HUDEP-2 (cell line): ENCODE measurements around the gene PHACTR3.

Experiments
- DNase-seq, 76 experiments: peaks; one replicate each; lab custom pipeline; 2025; ENCODE audit not compliant: unreplicated experiment in 76 of 76; lab: John Stamatoyannopoulos, UW

Gene PHACTR3

DNA sequence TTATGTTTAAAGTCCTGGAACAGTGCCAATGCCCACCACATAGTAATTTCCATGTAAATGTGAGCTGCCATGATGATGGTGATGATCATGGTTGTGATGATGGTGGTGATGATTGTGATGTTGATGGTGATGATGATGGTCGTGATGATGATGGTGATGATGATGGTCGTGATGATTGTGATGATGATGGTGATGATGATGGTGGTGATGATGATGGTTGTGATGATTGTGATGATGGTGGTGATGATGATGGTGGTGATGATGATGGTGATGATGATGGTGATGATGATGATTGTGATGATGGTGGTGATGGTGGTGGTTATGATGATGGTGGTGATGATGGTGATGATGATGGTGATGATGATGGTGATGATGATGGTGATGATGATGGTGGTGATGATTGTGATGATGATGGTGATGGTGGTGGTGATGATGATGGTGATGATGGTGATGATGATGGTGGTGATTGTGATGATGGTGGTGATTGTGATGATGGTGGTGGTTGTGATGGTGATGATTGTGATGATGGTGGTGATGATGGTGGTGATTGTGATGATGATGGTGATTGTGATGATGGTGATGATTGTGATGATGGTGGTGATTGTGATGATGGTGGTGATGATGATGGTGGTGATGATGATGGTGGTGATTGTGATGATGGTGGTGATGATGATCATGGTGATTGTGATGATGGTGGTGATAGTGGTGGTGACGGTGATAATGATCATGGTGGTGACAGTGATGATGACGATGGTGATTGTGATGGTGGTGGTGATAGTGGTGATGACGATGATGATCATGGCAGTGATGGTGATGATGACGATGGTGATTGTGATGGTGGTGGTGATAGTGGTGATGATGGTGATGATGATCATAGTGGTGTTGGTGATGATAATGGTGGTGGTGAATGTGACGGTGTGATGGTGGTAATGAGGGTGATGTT, 82.3 kb downstream of the PHACTR3 start:
- DNase-seq: no peak

DNA sequence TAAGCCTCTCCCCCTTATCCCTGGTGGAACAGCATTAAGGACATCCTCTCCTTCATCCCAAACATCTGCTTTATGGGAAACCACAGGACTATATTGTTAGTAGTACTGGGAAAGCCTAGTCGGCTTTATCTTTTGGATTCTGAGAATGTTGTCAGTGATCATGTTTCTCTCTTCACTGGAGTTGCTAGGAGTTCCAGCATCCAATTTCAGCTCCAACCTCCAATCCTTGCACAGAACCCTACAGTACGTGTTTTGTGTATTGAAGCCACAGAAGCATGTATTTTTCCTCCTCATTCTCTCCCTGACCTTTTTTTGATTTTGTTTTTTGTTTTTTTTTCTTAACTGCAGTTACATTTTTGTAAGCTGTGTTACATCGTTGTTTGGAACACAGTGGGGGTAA, 84.0 kb downstream of the PHACTR3 start:
- no peak for DNase-seq

DNA sequence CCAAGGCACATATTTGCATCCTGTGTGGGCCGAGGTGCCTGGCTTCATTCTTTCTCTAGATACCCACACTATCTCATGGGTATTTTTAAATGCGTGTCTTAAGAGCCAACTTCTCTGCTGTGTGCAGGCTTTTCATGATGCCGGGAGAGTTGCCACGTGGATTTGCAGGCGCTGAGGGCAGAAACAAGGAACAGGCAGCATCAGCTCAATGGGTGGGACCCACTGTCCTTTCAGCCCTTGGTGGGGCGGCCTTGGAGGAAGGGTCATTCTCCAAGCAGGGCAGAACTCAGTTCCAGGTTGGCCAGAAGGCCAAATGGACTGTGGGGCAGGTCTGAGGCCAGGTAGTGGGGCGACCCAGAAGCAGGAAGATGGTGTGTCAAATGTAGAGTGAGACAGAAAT, 84.7 kb downstream of the PHACTR3 start:
- DNase-seq: no peak

DNA sequence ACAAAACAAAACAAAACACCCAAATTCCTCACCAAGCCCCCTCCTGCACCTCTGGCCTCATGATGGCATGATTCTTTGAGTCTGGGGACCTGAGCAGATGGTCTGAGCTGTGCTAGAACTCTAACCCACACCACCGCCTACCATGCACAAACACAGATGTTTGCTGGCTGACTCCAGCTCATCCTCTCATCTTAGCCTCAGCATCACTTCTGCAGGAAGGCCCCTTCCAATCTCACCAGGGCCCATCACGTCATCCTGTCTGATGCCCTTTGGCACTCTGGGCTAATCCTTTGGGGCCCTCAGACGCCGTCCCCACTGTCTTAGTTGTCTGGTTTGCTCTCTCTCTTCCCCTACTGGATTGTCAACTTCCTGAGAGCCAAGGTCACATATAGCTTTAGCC, 85.8 kb downstream of the PHACTR3 start:
- no peak for DNase-seq

GRCh38 chr20:59690976-59691375, 86.6 kb downstream of the PHACTR3 start:
- no peak for DNase-seq

GRCh38 chr20:59692139-59692538, 87.8 kb downstream of the PHACTR3 start:
- no peak for DNase-seq

- no peak for DNase-seq
These were observed 89.2 kb downstream of the PHACTR3 start for GRCh38 chr20:59693587-59693986.

GRCh38 chr20:59696476-59696875, 92.1 kb downstream of the PHACTR3 start:
- DNase-seq: no peak

GRCh38 chr20:59697068-59697467, 92.7 kb downstream of the PHACTR3 start:
- no peak for DNase-seq

GRCh38 chr20:59698598-59698997, 94.3 kb downstream of the PHACTR3 start:
- no peak for DNase-seq

GRCh38 chr20:59701236-59701635, 96.9 kb downstream of the PHACTR3 start:
- DNase-seq: no peak

GRCh38 chr20:59703046-59703445, 98.7 kb downstream of the PHACTR3 start:
- DNase-seq: no peak

DNA sequence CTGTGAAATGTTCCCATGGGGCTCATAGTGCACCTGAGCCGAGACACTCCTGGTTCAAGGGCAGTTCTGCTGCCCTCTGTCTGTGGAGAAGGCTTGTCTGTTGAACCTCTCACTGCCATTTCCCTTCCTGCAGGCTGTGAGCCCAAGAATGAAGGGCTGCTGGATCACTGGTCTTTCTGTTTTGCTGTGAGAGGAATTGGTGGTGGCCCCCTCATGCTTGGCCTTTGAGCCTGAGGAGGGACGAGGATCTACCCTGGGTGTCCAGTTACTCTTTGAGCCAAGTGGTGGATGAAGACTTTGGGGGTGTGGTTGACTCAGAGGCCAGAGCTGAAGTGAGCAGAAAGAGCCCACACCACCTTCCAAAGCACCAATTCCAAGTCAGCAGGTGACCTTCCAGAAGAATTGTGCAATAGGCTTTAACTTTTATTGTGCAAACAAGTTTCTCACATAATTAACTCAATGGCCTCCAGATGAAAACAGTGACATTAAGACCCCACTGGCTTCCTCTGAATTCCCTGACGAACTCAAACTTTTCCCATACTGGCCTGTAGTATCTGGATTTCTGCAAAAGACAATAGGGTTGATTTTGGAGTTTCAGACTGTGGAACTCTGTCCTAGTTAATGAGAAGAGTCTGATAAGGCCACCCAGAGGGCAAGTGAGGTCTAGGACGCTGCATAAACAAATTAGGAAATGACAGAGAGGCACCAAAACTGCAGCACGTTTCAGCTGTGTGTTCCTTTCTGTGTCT, 101.5 kb downstream of the PHACTR3 start:
- DNase-seq: peak in 1 of 76 experiments; percentile 1

DNA sequence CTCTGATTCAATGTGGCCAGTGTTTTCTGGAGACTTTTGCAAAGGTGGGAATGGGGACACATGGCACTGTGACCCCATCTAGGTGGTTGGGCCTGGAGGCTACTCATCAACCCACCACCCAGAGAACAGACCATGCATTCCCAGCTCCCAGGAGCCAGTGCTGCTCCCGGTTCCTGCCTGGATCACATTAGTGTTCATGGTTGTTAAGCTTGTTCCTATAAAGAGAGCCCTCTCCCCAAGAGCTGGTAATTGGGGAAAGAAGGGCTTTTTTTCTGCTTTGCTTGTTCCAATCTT, 102.0 kb downstream of the PHACTR3 start:
- DNase-seq: no peak

DNA sequence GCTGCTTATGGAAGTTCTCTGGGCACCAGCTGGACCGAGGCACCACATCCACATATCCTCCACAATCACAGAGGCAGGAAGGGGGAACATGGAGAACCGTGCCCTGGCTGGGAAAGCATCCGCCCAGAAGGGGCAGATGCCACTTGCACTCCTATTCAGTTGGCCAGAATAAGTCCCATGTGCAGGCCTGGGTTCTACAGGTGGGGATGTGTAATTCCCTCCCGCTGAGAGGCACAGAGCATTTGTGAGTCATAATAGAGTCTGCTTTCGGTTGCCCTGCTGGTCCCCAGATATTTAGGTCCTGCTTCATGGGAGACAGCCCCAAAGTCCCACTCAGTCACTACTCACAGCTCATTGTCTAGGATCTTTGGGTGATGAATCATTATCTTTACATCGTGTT, 104.0 kb downstream of the PHACTR3 start:
- no peak for DNase-seq

DNA sequence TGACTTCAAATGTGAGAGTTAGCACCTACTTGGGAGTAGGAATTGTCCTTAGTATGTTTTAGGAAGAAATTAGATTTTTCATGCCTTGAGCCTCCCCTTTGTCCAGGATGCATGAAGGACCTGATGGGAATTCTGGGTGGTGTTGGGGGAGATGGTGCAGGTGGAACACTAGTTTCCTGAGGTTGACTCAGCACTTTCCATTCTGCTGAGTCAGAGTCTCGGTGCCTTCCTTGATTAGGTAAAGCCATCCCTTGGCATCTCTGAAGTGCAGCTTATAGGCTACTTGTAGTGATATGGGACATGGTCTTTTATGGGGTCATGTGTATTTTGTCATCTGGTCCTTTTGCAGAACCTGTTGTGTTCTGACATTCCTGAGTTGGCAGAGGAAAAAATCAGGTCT, 105.3 kb downstream of the PHACTR3 start:
- DNase-seq: no peak

GRCh38 chr20:59718071-59718470, 113.7 kb downstream of the PHACTR3 start:
- no peak for DNase-seq

DNA sequence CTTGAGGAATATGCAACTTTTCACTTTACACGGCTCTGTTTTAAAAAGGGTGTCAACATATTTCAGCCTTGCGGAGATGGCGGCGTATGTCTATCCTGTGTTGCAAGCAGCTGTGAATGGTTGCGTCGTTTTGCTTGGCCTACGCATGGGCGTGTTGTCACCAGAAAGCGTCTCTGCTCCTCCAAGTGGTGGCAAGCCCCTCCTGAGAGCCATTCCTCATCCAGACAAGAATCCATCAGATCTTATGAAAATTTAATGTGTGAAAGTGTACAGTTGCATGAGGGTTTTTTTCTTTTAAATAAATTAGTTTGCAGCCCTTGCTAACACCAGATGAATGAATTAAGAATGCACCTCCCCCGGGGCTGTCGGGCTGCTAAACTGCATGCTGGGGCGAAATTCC, 114.4 kb downstream of the PHACTR3 start:
- DNase-seq: no peak

DNA sequence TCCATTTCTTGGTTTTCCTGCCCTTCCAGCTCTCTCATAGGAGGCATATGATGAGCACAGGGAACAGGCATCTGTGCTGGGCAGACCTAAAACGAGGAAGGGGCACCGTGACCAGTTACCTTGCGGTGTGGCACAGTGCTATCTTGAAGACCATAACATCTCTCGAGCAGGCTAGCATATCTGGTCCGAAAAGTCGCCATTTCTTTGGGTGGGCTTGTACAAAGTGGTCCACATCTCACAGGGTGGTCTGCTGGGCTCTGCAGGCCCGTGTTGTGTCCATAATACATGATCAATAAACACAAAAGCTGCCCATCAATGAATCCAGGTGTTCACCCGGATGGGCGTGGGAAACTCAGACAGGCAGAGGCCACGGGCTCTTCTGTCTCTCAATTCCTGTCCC, 115.7 kb downstream of the PHACTR3 start:
- DNase-seq: no peak

DNA sequence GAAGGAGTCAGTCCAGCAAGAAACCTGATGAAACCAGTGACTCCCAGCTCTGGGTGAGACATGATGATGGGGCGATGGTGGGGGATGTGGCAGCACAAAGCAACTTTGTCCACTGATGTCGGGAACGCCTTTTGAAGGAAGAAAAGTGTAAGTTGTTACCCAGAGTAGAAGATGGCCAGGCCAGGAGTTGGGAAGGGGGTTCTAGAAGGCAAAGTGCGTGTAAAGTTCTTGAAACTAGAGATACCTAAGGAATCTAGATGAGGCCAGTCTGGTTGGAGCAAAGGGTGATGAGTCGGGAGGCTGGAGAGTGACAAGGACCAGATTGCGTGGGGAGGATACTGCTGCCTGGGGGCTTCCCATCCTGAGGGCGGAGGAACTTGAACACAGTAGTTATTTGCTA, 117.0 kb downstream of the PHACTR3 start:
- DNase-seq: no peak

DNA sequence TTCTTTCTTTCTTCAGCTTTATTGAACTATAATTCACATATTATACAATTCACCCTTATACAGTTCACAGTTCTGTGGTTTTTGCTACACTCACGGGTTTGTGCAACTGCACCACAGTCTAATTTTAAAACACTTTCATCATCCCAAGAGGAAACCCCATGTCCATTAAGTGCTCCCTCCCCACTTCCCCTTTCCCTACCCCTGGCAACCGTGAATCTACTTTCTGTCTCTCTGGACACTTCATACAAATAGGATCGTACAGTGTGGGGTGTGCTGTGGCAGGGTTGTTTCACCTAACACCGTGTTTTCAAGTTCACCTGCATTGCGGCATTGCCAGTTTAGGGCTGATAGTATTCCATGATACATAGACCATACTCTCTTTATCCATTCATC, 118.8 kb downstream of the PHACTR3 start:
- DNase-seq: no peak
